ENCODE results near the gene FBP1. TPM values are rescaled to one million over a fixed set of nuclear protein-coding genes. Genes with fewer than 3 reads are reported as not detected.

The FBP1 gene
- total RNA-seq, 2 experiments from 2014 or later = 0.82 to 1.2 TPM

DNA sequence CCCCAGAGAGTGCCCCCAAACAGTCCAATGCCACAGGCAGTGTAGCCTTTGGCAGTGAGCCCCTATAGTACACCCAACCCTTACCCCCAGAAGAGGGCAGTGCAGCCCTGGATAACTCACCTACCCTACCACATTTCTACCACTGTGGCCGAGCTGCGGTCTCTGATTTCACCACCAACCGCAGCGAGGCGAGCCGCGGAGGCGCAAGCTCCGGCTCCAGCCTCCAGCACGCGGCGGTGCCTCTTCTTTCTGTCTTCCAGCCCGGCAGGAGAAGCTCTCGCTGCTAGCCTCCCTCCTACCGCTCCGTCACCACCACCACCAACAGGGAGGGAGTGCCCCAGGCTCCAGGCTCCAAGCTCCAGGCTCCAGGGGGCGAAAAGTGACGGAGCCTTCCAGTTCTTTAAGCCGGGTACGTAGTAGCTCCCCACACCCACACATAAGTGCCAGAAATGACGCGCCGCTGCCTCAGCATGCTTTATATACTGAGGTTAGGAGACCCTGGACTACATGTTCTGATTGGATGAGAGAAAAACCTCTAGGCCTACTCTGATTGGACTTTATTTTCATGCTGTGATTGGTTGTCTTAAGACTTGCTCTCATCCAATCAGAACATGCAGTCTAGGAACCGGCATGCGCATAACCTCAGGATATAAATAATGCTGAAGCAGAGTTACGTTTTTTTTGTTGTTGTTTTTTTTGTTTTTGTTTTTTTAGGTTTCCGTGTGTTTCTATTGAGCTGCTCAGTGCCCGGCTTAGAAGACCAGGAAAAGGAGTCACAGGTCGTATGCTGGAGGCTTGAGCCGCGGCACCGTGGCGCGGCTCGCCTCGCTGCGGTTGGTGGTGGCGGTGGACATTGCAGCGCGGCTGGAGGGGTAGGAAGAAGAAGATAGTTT is 84.6 kb downstream of the FBP1 start, which contains the start of gene PCAT7:
Gene PCAT7, plus strand, starts transcription at position 645 of the 893 bp plus-strand sequence.
- DNase-seq = peak; percentile 19
- Mint-ChIP-seq H3K27ac (no peak within 1 kb of the TSS), H3K4me3 (no peak within 1 kb of the TSS), H3K9me3 (no peaks in the 10 kb centered on the region), H3K36me3 (no peaks in the 10 kb centered on the region), H3K27me3 (peaks cover 8% of the 10 kb centered on the region), H3K4me1 (no peaks in the 10 kb centered on the region)

GRCh38 chr9:94554078-94554438 is 85.3 kb downstream of the FBP1 start:
- H3K4me3 Mint-ChIP-seq = no peak overlapping the region
- DNase-seq = no peak
- no peaks in the 10 kb centered on the region for H3K9me3 Mint-ChIP-seq
- H3K4me1 Mint-ChIP-seq = no peaks in the 10 kb centered on the region
- no peak overlapping the region for H3K27ac Mint-ChIP-seq
- H3K27me3 Mint-ChIP-seq = peaks cover 8% of the 10 kb centered on the region
- no peaks in the 10 kb centered on the region for H3K36me3 Mint-ChIP-seq

Other genes starting within 250 kb of the FBP1 start
- gene PCAT7, start 84.4 kb downstream of the FBP1 start, total RNA-seq = not detected
- not detected for gene FBP2, start 45.7 kb downstream of the FBP1 start, total RNA-seq
- gene AOPEP, start 87.2 kb upstream of the FBP1 start, total RNA-seq = 1 to 10 TPM; 5.0 to 6.8 TPM

Data from activated naive CD8-positive, alpha-beta T cell treated with anti-CD3 and anti-CD28 coated beads for 36 hours (primary cell).